Mesenchymal stem cell (in vitro differentiated cells and primary cell): ENCODE data around the gene ZNF415.

ENCODE experiments used
- DNase-seq: peaks from one replicate; pipeline ENCODE4 v3.0.0-alpha.2; 2013
- H2AFZ ChIP-seq: one replicate; pipeline ENCODE4 v1.6.1; 2013; ENCODE audit warnings: low read depth, mild to moderate bottlenecking, control low read depth, inconsistent platforms, low read length, moderate library complexity
- H2AK5ac ChIP-seq: 2 replicates; pipeline ENCODE4 v1.6.1; 2013; ENCODE audit warnings: low read length, moderate library complexity, mild to moderate bottlenecking, inconsistent platforms; ENCODE audit not compliant: severe bottlenecking
- H2BK120ac ChIP-seq: one replicate; pipeline ENCODE4 v1.6.1; 2013; ENCODE audit warnings: low read depth, mild to moderate bottlenecking, inconsistent platforms, low read length, moderate library complexity
- H2BK12ac ChIP-seq, 2 experiments: one replicate each; pipeline ENCODE4 v1.6.1; 2013; ENCODE audit warnings: inconsistent platforms in 2 of 2, low read length in 2 of 2, mild to moderate bottlenecking in 2 of 2, moderate library complexity in 2 of 2, control low read depth in 1 of 2
- H2BK15ac ChIP-seq: one replicate; pipeline ENCODE4 v1.6.1; 2013; ENCODE audit warnings: mild to moderate bottlenecking, low read depth, inconsistent platforms; ENCODE audit not compliant: poor library complexity, severe bottlenecking
- H2BK5ac ChIP-seq: 2 replicates; pipeline ENCODE4 v1.6.1; 2013; ENCODE audit warnings: low read depth, mild to moderate bottlenecking, low read length, control low read depth, inconsistent platforms; ENCODE audit not compliant: poor library complexity, severe bottlenecking
- H3K14ac ChIP-seq, 2 experiments: one replicate each; pipeline ENCODE4 v1.6.1; 2013; ENCODE audit warnings: inconsistent platforms in 2 of 2, low read length in 2 of 2, control low read depth in 1 of 2, mild to moderate bottlenecking in 1 of 2, moderate library complexity in 1 of 2
- H3K18ac ChIP-seq, 2 experiments: one replicate each; pipeline ENCODE4 v1.6.1; 2013; ENCODE audit warnings: inconsistent platforms in 2 of 2, low read length in 2 of 2, control low read depth in 1 of 2, low read depth in 1 of 2, mild to moderate bottlenecking in 1 of 2
- H3K23ac ChIP-seq, 2 experiments: one replicate each; pipeline ENCODE4 v1.6.1; 2013; ENCODE audit warnings: inconsistent platforms in 2 of 2, low read length in 2 of 2, mild to moderate bottlenecking in 2 of 2, moderate library complexity in 2 of 2, control low read depth in 1 of 2
- H3K27ac ChIP-seq: 2 replicates; pipeline ENCODE4 v1.5.1; 2013; ENCODE audit warnings: mild to moderate bottlenecking, moderate library complexity, low read length, control low read depth, inconsistent platforms; ENCODE audit not compliant: poor library complexity, severe bottlenecking
- H3K27me3 ChIP-seq, 2 experiments: 2 replicates each; pipeline versions ENCODE4 v1.6.1 to v1.7.0; 2013; ENCODE audit warnings: low read length in 2 of 2, mild to moderate bottlenecking in 2 of 2, moderate library complexity in 2 of 2, control low read depth in 1 of 2, inconsistent platforms in 1 of 2; ENCODE audit not compliant: control insufficient read depth in 1 of 2, insufficient read depth in 1 of 2
- H3K36me3 ChIP-seq, 2 experiments: 2 replicates each; pipeline versions ENCODE4 v1.6.1 to v1.7.0; 2013; ENCODE audit warnings: low read length in 2 of 2, control low read depth in 1 of 2, inconsistent platforms in 1 of 2, low read depth in 1 of 2, mild to moderate bottlenecking in 1 of 2; ENCODE audit not compliant: insufficient read depth in 2 of 2, control insufficient read depth in 1 of 2
- H3K4ac ChIP-seq, 2 experiments: one replicate each; pipeline ENCODE4 v1.6.1; 2013; ENCODE audit warnings: inconsistent platforms in 2 of 2, low read length in 2 of 2, mild to moderate bottlenecking in 2 of 2, moderate library complexity in 2 of 2, control low read depth in 1 of 2, low read depth in 1 of 2
- H3K4me1 ChIP-seq: 2 replicates; pipeline ENCODE4 v1.6.1; 2013; ENCODE audit warnings: low read depth, low read length, control low read depth; ENCODE audit not compliant: control insufficient read depth, insufficient read depth
- H3K4me2 ChIP-seq: 2 replicates; pipeline ENCODE4 v1.6.1; 2013; ENCODE audit warnings: low read length, mild to moderate bottlenecking, inconsistent platforms; ENCODE audit not compliant: poor library complexity, severe bottlenecking
- H3K4me3 ChIP-seq, 2 experiments: 2 replicates each; pipeline versions ENCODE4 v1.5.1 to v1.7.0; 2013; ENCODE audit warnings: low read length in 2 of 2, mild to moderate bottlenecking in 2 of 2, control low read depth in 1 of 2, low read depth in 1 of 2; ENCODE audit not compliant: insufficient read depth in 1 of 2
- H3K79me1 ChIP-seq: replicated peaks from 2 replicates; pipeline ENCODE4 v1.6.1; 2013; ENCODE audit warnings: mild to moderate bottlenecking, control low read depth, low read length, inconsistent platforms; ENCODE audit not compliant: poor library complexity, severe bottlenecking
- H3K9ac ChIP-seq: 2 replicates; pipeline ENCODE4 v1.7.0; 2013; ENCODE audit warnings: mild to moderate bottlenecking, low read length, moderate library complexity
- H3K9me3 ChIP-seq: 2 replicates; pipeline ENCODE4 v1.7.0; 2013; ENCODE audit warnings: mild to moderate bottlenecking, low read length; ENCODE audit not compliant: control insufficient read depth
- H4K8ac ChIP-seq: one replicate; pipeline ENCODE4 v1.6.1; 2013; ENCODE audit warnings: inconsistent platforms, mild to moderate bottlenecking, low read length, moderate library complexity
- H4K91ac ChIP-seq: one replicate; pipeline ENCODE4 v1.6.1; 2013; ENCODE audit warnings: mild to moderate bottlenecking, low read length, inconsistent platforms
- WGBS: methylation state at CpG from one replicate; pipeline ENCODE4 v1.1.7; 2013; ENCODE audit warnings: mixed read lengths; 5-methylcytosine and 5-hydroxymethylcytosine counted together

The ZNF415 gene

GRCh38 chr19:53057904-53058580 is 74.7 kb downstream of the ZNF415 start:
- Histone ChIP-seq H2AK5ac (no peak overlapping the region), H3K9ac (peak overlapping the region; percentile 32), H2BK15ac (no peak overlapping the region), H4K91ac (no peak overlapping the region), H3K4ac (no peak overlapping the region), H2BK5ac (no peak overlapping the region), H3K36me3 (no peaks in the 10 kb centered on the region), H2BK12ac (no peak overlapping the region), H3K4me2 (no peak overlapping the region), H3K4me1 (peaks cover 3% of the 10 kb centered on the region), H3K23ac (no peak overlapping the region), H3K14ac (no peak overlapping the region), H3K79me1 (no peaks in the 10 kb centered on the region), H3K18ac (no peak overlapping the region), H2AFZ (no peak overlapping the region), H3K27ac (no peak overlapping the region), H3K9me3 (peaks cover 31% of the 10 kb centered on the region), H3K4me3 (peak overlapping the region in 1 of 2 experiments; percentile 58), H3K27me3 (no peaks in the 10 kb centered on the region), H2BK120ac (no peak overlapping the region), H4K8ac (no peak overlapping the region)
- 25% methylated on average over 57 of the region's 59 CpGs for WGBS
- no peak for DNase-seq
